C4-2B (cell line): ENCODE data around the gene POU5F1.
"Not testable (repeated sequence)": the region's sequence is repeated elsewhere in the genome, so short reads cannot be mapped to it uniquely, and the experiment has no call there.

Experiments used
- ZFX ChIP-seq: fragments of 450-650 bp; IDR thresholded peaks from 2 replicates; pipeline ENCODE4 v1.6.1; 2017
- TF ChIP-seq, protein P1 (sequence below): fragments of 450-650 bp; conservative IDR thresholded peaks from 2 replicates; pipeline ENCODE4 v1.5.1; 2017; ENCODE audit warnings: mild to moderate bottlenecking

- TF ChIP-seq, protein P1, sequence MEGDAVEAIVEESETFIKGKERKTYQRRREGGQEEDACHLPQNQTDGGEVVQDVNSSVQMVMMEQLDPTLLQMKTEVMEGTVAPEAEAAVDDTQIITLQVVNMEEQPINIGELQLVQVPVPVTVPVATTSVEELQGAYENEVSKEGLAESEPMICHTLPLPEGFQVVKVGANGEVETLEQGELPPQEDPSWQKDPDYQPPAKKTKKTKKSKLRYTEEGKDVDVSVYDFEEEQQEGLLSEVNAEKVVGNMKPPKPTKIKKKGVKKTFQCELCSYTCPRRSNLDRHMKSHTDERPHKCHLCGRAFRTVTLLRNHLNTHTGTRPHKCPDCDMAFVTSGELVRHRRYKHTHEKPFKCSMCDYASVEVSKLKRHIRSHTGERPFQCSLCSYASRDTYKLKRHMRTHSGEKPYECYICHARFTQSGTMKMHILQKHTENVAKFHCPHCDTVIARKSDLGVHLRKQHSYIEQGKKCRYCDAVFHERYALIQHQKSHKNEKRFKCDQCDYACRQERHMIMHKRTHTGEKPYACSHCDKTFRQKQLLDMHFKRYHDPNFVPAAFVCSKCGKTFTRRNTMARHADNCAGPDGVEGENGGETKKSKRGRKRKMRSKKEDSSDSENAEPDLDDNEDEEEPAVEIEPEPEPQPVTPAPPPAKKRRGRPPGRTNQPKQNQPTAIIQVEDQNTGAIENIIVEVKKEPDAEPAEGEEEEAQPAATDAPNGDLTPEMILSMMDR, result not testable (repeated sequence)
- not testable (repeated sequence) for TF ChIP-seq ZFX
Measured at GRCh38 chr6:31164475-31165063, 5.9 kb downstream of the POU5F1 start.
